LNCAP (cell line): Measurements from ENCODE around the gene CCL23.

ENCODE experiments used
- TF ChIP-seq, protein P1 (sequence below): fragments of 450-650 bp; IDR thresholded peaks from 2 replicates; pipeline ENCODE4 v1.5.1; 2017; ENCODE audit warnings: mild to moderate bottlenecking

Gene CCL23

DNA sequence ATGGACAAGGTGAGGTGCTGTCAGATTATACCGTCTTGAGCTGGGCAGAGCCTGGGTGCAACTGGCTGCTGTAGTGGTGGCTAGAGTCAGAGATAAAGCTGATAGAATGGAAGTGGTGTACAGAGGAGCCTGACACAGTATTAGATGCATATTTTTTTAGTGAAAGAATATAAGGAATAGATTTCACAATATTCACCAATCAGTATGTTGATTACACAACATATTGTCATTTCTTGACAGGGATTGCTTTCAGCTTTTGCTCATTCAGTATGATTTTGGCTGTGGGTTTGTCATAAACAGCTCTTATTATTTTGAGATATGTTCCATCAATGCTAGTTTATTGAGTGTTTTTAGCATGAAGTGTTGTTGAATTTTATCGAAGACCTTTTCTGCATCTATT lies 1.7 kb upstream of the CCL23 start:
- TF ChIP-seq, protein P1, sequence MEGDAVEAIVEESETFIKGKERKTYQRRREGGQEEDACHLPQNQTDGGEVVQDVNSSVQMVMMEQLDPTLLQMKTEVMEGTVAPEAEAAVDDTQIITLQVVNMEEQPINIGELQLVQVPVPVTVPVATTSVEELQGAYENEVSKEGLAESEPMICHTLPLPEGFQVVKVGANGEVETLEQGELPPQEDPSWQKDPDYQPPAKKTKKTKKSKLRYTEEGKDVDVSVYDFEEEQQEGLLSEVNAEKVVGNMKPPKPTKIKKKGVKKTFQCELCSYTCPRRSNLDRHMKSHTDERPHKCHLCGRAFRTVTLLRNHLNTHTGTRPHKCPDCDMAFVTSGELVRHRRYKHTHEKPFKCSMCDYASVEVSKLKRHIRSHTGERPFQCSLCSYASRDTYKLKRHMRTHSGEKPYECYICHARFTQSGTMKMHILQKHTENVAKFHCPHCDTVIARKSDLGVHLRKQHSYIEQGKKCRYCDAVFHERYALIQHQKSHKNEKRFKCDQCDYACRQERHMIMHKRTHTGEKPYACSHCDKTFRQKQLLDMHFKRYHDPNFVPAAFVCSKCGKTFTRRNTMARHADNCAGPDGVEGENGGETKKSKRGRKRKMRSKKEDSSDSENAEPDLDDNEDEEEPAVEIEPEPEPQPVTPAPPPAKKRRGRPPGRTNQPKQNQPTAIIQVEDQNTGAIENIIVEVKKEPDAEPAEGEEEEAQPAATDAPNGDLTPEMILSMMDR, result no peak

- TF ChIP-seq, protein P1, result no peak
These were observed 1.2 kb downstream of the CCL23 start for GRCh38 chr17:36016555-36016954.

DNA sequence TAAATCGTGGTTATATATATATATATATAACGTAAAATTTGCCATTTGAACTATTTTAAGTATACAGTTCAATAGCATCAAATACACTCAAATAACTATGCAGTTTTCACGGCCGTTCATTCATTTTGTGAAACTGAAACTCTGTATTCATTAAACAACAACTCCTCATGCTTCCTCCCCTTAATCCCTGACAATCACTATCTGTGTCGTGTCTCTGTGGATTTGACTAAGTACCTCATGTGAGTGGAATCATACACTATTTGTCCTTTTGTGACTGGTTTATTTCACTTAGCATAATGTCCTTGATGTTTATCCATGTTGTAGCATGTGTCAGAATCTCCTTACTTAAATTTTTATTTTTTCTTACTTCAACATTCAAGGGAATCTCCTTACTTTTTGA lies 2.8 kb downstream of the CCL23 start:
- TF ChIP-seq, protein P1, result no peak

DNA sequence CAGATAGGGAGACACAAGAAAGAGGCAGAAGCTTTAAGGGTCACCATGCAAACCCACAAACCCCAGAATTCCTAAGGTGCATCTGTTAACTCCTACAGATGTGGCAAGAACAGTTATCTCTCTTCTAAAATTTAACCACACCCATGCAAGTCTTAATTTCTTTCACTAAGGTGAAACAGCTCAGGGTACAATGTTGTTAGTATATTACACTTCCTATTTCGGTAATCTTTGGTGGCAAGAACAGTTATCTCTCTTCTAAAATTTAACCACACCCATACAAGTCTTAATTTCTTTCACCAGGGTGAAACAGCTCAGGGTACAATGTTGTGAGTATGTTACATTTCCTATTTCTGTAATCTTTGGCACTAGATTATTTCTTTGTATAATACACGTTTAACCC lies 6.6 kb downstream of the CCL23 start:
- TF ChIP-seq, protein P1, result no peak

GRCh38 chr17:36008998-36009665 lies 8.6 kb downstream of the CCL23 start:
- TF ChIP-seq, protein P1, result peak; percentile 56

- TF ChIP-seq, protein P1, result no peak
These were observed 13.1 kb downstream of the CCL23 start for GRCh38 chr17:36004594-36005108.

- TF ChIP-seq, protein P1, result no peak
These were observed 15.1 kb downstream of the CCL23 start for GRCh38 chr17:36002631-36003030.
